ENCODE measurements around the gene LRRFIP1. TPM values are rescaled to one million over a fixed set of nuclear protein-coding genes. Genes with fewer than 3 reads are reported as not detected.
A peak's percentile ranks its signal among the peaks of the same experiment; 100 is the strongest.

The LRRFIP1 gene
- total RNA-seq, 2 donors from 2014 or later: 66.1 to 73.1 TPM

- no peak for DNase-seq (ENCODE audit: low spot score)
- TF ChIP-seq POLR2A (IDR thresholded peaks at IDR 0.05): no peak
- TF ChIP-seq CTCF (IDR thresholded peaks at IDR 0.05): no peak
- TF ChIP-seq POLR2AphosphoS5 (IDR thresholded peaks at IDR 0.05): no peak
- Histone ChIP-seq H3K4me3 (no peak overlapping the region), H3K27me3 (replicated peaks; ENCODE audit: insufficient read depth) (no peaks in the 10 kb centered on the region), H3K9me3 (no peaks in the 10 kb centered on the region), H3K36me3 (no peaks in the 10 kb centered on the region), H3K27ac (peak overlapping the region in 1 of 2 donors; percentile 59), H3K4me1 (replicated peaks) (peaks cover 15% of the 10 kb centered on the region)
- 79% methylated on average over 7 of the region's 7 CpGs for WGBS
- intact Hi-C loops (cut with DNase I): no loop called here
Measured at GRCh38 chr2:237671466-237672138, 44.2 kb downstream of the LRRFIP1 start.

- no peak overlapping the region for H3K4me3 ChIP-seq
- no peak for DNase-seq (ENCODE audit: low spot score)
- H3K27ac ChIP-seq: peak overlapping the region in 1 of 2 donors; percentile 71
- intact Hi-C loops (cut with DNase I): no loop called here
- H3K27me3 ChIP-seq (replicated peaks; ENCODE audit: insufficient read depth): no peaks in the 10 kb centered on the region
- WGBS: 70% methylated on average over 8 of the region's 8 CpGs
- TF ChIP-seq POLR2A (IDR thresholded peaks at IDR 0.05): no peak
- H3K36me3 ChIP-seq: no peaks in the 10 kb centered on the region
- H3K4me1 ChIP-seq (replicated peaks): peaks cover 15% of the 10 kb centered on the region
- H3K9me3 ChIP-seq: no peaks in the 10 kb centered on the region
Measured at GRCh38 chr2:237672731-237673129, 45.3 kb downstream of the LRRFIP1 start.

- intact Hi-C loops (cut with DNase I): loop anchor here (2.0 kb wide), 1 partner anchor 71 kb away; no protein-coding TSS in a partner anchor
- H3K27ac ChIP-seq: peak overlapping the region; percentile 71 to 76
Measured at GRCh38 chr2:237673130-237674001, 46.0 kb downstream of the LRRFIP1 start.

GRCh38 chr2:237674731-237675276 is 47.4 kb downstream of the LRRFIP1 start:
- Histone ChIP-seq H3K4me1 (replicated peaks) (peaks cover 15% of the 10 kb centered on the region), H3K36me3 (no peaks in the 10 kb centered on the region), H3K27ac (peak overlapping the region; percentile 71 to 76), H3K9me3 (no peaks in the 10 kb centered on the region), H3K27me3 (replicated peaks; ENCODE audit: insufficient read depth) (no peaks in the 10 kb centered on the region), H3K4me3 (peak overlapping the region in 1 of 2 donors; percentile 8)
- TF ChIP-seq CTCF (IDR thresholded peaks at IDR 0.05) (peak in 1 of 4 experiments; percentile 46), POLR2AphosphoS5 (IDR thresholded peaks at IDR 0.05) (peak; percentile 78), POLR2A (IDR thresholded peaks at IDR 0.05) (peak; percentile 40)
- intact Hi-C loops (cut with DNase I): loop anchor here (2.0 kb wide), 1 partner anchor 70 kb away; no protein-coding TSS in a partner anchor
- 16% methylated on average over 17 of the region's 17 CpGs for WGBS
- peak; percentile 86 for DNase-seq (ENCODE audit: low spot score)

More at GRCh38 chr2:237673130-237674001, 46.0 kb downstream of the LRRFIP1 start:
- TF ChIP-seq CTCF (IDR thresholded peaks at IDR 0.05) (peak; percentile 75 to 94 (median 92)), POLR2A (IDR thresholded peaks at IDR 0.05) (no peak), POLR2AphosphoS5 (IDR thresholded peaks at IDR 0.05) (peak; percentile 65)
- H3K36me3 ChIP-seq: no peaks in the 10 kb centered on the region
- WGBS: 20% methylated on average over 39 of the region's 39 CpGs
- H3K27me3 ChIP-seq (replicated peaks; ENCODE audit: insufficient read depth): no peaks in the 10 kb centered on the region
- peak overlapping the region; percentile 10 to 23 for H3K4me3 ChIP-seq
- DNase-seq (ENCODE audit: low spot score): peak; percentile 86
- no peaks in the 10 kb centered on the region for H3K9me3 ChIP-seq
- H3K4me1 ChIP-seq (replicated peaks): peaks cover 15% of the 10 kb centered on the region

GRCh38 chr2:237675316-237675715 is 47.9 kb downstream of the LRRFIP1 start:
- H3K9me3 ChIP-seq: no peaks in the 10 kb centered on the region
- no peak for TF ChIP-seq POLR2AphosphoS5 (IDR thresholded peaks at IDR 0.05)
- H3K27ac ChIP-seq: peak overlapping the region; percentile 71 to 76
- WGBS: 44% methylated on average over 5 of the region's 5 CpGs
- H3K4me1 ChIP-seq (replicated peaks): peaks cover 15% of the 10 kb centered on the region
- no peaks in the 10 kb centered on the region for H3K27me3 ChIP-seq (replicated peaks; ENCODE audit: insufficient read depth)
- H3K4me3 ChIP-seq: peak overlapping the region in 1 of 2 donors; percentile 8
- DNase-seq (ENCODE audit: low spot score): no peak
- H3K36me3 ChIP-seq: no peaks in the 10 kb centered on the region
- intact Hi-C loops (cut with DNase I): loop anchor here (2.0 kb wide), 1 partner anchor 69 kb away; no protein-coding TSS in a partner anchor

All from prostate gland (tissue), 2 donors.